CD4-positive, alpha-beta T cell (primary cell): Measurements from ENCODE around the gene RNF121. TPM values are rescaled to one million over a fixed set of nuclear protein-coding genes. Genes with fewer than 3 reads are reported as not detected.
A peak's percentile ranks its signal among the peaks of the same experiment; 100 is the strongest.

Source experiments
- ATAC-seq: fragments of 200-7000 bp; cut with Tn5 transposase; one replicate; pipeline ENCODE4 v1.10.0; 2022; ENCODE audit warnings: mild to moderate bottlenecking; ENCODE audit not compliant: poor library complexity
- CTCF ChIA-PET: fragments of 350-600 bp; sonication (Branson Sonifier 250); formaldehyde crosslinking; loops from one replicate; lab custom pipeline; 2021; ENCODE audit warnings: antibody characterized with exemption, inconsistent platforms; lab: Charles Lee
- POLR2A ChIA-PET: fragments of 350-600 bp; sonication (Branson Sonifier 250); formaldehyde crosslinking; loops from one replicate; lab custom pipeline; 2021; ENCODE audit warnings: antibody characterized with exemption, inconsistent platforms; lab: Charles Lee
- DNase-seq, 14 experiments: peaks; one replicate each; pipeline ENCODE4 v3.0.0-alpha.2; 2013 to 2020; ENCODE audit warnings: mixed read lengths in 2 of 14
- H3K27ac ChIP-seq, 2 donors: one replicate each; pipeline versions ENCODE4 v1.5.1 to v1.7.0; 2013; ENCODE audit warnings: low read length in 2 of 2, low read depth in 1 of 2, mild to moderate bottlenecking in 1 of 2
- H3K27me3 ChIP-seq, 2 experiments: 1 replicate in 1 of 2; 2 replicates in 1 of 2; pipeline versions ENCODE4 v1.6.1 to v1.7.0; 2013; ENCODE audit warnings: low read length in 2 of 2, control low read depth in 1 of 2, mild to moderate bottlenecking in 1 of 2, moderate library complexity in 1 of 2; ENCODE audit not compliant: insufficient read depth in 2 of 2, control insufficient read depth in 1 of 2
- H3K36me3 ChIP-seq: one replicate; pipeline ENCODE4 v1.6.1; 2013; ENCODE audit warnings: low read length, control low read depth; ENCODE audit not compliant: insufficient read depth
- H3K4me1 ChIP-seq: one replicate; pipeline ENCODE4 v1.6.1; 2013; ENCODE audit warnings: low read length, control low read depth; ENCODE audit not compliant: insufficient read depth
- H3K4me3 ChIP-seq: one replicate; pipeline ENCODE4 v1.5.1; 2013; ENCODE audit warnings: mild to moderate bottlenecking, low read length, moderate library complexity
- H3K9me3 ChIP-seq, 2 experiments: 1 replicate in 1 of 2; 2 replicates in 1 of 2; pipeline versions ENCODE4 v1.6.1 to v1.7.0; 2013; ENCODE audit warnings: low read length in 2 of 2, mild to moderate bottlenecking in 2 of 2, control low read depth in 1 of 2, moderate library complexity in 1 of 2; ENCODE audit not compliant: control insufficient read depth in 1 of 2, insufficient read depth in 1 of 2
- H3K27ac Mint-ChIP-seq: one replicate; pipeline ENCODE4 v1.8.0; 2020; ENCODE audit warnings: mixed read lengths
- H3K27me3 Mint-ChIP-seq: one replicate; pipeline ENCODE4 v1.8.0; 2021; ENCODE audit warnings: mixed read lengths
- H3K36me3 Mint-ChIP-seq: one replicate; pipeline ENCODE4 v1.8.0; 2021; ENCODE audit warnings: low read depth, mixed read lengths
- H3K4me1 Mint-ChIP-seq: one replicate; pipeline ENCODE4 v1.8.0; 2021; ENCODE audit warnings: low read depth, mixed read lengths
- H3K4me3 Mint-ChIP-seq: one replicate; pipeline ENCODE4 v1.8.0; 2020; ENCODE audit warnings: mild to moderate bottlenecking, mixed read lengths
- H3K9me3 Mint-ChIP-seq: one replicate; pipeline ENCODE4 v1.8.0; 2020; ENCODE audit warnings: mixed read lengths
- intact Hi-C, 2 experiments: fragments of 100-400 bp; cut with DNase I in 1 of 2; cut with micrococcal nuclease in 1 of 2; formaldehyde crosslinking; loops; one replicate each; pipeline versions ENCODE4 v1.15.1 to v1.9.0; 2023 to 2025; cut with DNase I, micrococcal nuclease
- total RNA-seq, 174 experiments: library from RNA in 2 of 174; stranded (reverse) in 2 of 174; gene quantifications; one replicate each; pipeline ENCODE4 v1.2.3 and lab custom pipeline; 2021 to 2026
- TF ChIP-seq, protein P1 (sequence below): fragments of 200-600 bp; IDR thresholded peaks from one replicate; pipeline ENCODE4 v1.8.0; 2022; ENCODE audit warnings: antibody characterized with exemption, mild to moderate bottlenecking

Gene RNF121
- total RNA-seq, 2 experiments from 2014 or later = 10.1 to 10.4 TPM

DNA sequence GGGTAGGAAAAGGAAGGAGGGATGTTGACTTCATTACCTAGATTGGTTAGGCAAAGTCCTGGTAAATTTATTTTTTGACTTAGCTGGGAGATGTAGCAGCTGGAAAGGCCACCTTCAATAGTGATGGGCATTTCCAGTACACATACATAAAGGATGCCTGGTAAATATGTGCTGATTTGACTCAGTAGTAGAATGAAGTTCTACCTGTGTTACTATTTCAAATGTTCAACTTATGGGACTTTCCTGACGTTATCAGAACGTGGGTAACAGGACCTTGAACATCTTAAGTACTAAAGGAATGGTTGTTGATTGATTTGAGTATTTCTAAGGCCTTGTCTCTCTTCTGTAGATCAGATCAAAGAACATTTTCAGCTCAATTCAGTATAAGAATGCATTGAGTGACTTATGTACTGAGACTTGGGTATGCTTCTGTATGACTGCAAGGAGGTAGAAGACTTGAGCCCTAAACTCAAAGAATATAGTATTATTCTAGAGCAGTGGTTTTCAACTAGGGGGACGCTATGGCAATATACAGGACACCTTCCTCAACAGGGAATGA, 27.1 kb downstream of the RNF121 start:
- Histone ChIP-seq H3K27ac (no peak overlapping the region), H3K9me3 (no peaks in the 10 kb centered on the region), H3K36me3 (peaks cover 11% of the 10 kb centered on the region), H3K4me3 (no peak overlapping the region), H3K27me3 (no peaks in the 10 kb centered on the region), H3K4me1 (no peaks in the 10 kb centered on the region)
- Mint-ChIP-seq H3K4me1 (peaks cover 33% of the 10 kb centered on the region), H3K27ac (peak overlapping the region; percentile 45), H3K4me3 (no peak overlapping the region), H3K36me3 (peaks cover 16% of the 10 kb centered on the region), H3K27me3 (no peaks in the 10 kb centered on the region), H3K9me3 (no peaks in the 10 kb centered on the region)
- no peak for ATAC-seq
- intact Hi-C loops = no loop called here
- TF ChIP-seq, protein P1, sequence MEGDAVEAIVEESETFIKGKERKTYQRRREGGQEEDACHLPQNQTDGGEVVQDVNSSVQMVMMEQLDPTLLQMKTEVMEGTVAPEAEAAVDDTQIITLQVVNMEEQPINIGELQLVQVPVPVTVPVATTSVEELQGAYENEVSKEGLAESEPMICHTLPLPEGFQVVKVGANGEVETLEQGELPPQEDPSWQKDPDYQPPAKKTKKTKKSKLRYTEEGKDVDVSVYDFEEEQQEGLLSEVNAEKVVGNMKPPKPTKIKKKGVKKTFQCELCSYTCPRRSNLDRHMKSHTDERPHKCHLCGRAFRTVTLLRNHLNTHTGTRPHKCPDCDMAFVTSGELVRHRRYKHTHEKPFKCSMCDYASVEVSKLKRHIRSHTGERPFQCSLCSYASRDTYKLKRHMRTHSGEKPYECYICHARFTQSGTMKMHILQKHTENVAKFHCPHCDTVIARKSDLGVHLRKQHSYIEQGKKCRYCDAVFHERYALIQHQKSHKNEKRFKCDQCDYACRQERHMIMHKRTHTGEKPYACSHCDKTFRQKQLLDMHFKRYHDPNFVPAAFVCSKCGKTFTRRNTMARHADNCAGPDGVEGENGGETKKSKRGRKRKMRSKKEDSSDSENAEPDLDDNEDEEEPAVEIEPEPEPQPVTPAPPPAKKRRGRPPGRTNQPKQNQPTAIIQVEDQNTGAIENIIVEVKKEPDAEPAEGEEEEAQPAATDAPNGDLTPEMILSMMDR = no peak
- ChIA-PET POLR2A (interaction anchor here (0.7 kb wide), 1 partner anchor 27 kb away, joined by 3 read pairs; the partner anchor contains the start of gene RNF121), CTCF (no interaction called here)
- no peak for DNase-seq

DNA sequence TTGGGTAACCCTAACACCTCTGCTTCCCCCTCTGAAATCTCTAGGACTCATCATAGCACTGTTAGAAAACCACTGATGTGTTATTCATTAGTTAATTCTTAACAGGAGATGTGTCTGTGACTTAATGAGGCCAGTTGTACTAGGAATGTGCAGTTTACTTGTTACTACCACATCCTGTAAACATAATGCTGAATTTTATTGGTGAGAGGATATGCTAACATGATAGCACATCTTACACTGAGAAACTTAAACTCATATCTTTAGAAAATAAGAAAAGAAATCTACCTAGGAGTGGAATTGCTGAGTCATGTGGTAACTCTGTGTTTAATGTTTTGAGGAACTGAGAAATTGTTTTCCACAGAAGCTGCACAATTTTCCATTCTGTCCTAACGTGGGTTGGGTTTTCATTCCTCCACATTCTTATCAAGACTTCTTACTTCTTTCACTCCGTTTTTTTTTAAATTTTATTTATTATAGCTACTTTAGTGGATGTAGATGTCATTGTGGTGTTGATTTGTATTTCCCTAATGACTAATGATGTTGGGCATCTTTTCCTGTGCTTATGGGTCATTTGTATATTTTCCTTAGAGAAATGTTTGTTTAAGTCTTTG, 33.7 kb downstream of the RNF121 start:
- Mint-ChIP-seq H3K4me1 (no peaks in the 10 kb centered on the region), H3K27me3 (no peaks in the 10 kb centered on the region), H3K9me3 (no peaks in the 10 kb centered on the region), H3K36me3 (peaks cover 46% of the 10 kb centered on the region), H3K27ac (no peak overlapping the region), H3K4me3 (no peak overlapping the region)
- no peak for ATAC-seq
- ChIA-PET POLR2A (no interaction called here), CTCF (no interaction called here)
- peak in 2 of 14 experiments; percentile 8 to 11 for DNase-seq
- intact Hi-C loops = no loop called here
- H3K4me1 ChIP-seq = no peaks in the 10 kb centered on the region
- H3K9me3 ChIP-seq = peaks cover 0 to 3% of the 10 kb centered on the region in 2 experiments
- TF ChIP-seq, protein P1 = no peak
- H3K36me3 ChIP-seq = peaks cover 31% of the 10 kb centered on the region
- H3K27ac ChIP-seq = no peak overlapping the region
- no peak overlapping the region for H3K4me3 ChIP-seq
- H3K27me3 ChIP-seq = no peaks in the 10 kb centered on the region

DNA sequence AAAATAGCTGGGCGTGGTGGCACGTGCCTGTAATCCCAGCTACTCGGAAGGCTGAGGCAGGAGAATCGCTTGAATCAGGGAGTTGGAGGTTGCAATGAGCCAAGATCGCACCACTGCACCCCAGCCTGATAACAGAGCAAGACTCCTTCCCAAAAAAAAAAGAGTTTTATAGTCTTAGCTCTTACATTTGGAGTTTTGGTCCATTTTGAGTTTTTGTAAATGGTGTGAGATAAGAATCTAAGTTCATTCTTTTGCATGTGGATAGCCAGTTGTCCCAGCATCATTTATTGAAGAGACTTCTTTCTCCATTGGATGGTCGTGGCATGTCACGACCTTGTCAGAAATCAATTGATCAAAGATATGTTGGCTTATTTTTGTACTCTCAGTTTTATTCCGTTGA, 34.6 kb downstream of the RNF121 start:
- CTCF ChIA-PET = no interaction called here
- no peak overlapping the region for H3K27ac Mint-ChIP-seq
- POLR2A ChIA-PET = no interaction called here

More for the DNA sequence above, 34.6 kb downstream of the RNF121 start:
- Histone ChIP-seq H3K27ac (no peak overlapping the region), H3K9me3 (peaks cover 0 to 3% of the 10 kb centered on the region in 2 experiments), H3K4me1 (no peaks in the 10 kb centered on the region), H3K36me3 (peaks cover 36% of the 10 kb centered on the region), H3K27me3 (no peaks in the 10 kb centered on the region), H3K4me3 (no peak overlapping the region)
- DNase-seq = no peak
- H3K4me3 Mint-ChIP-seq = no peak overlapping the region
- no peaks in the 10 kb centered on the region for H3K4me1 Mint-ChIP-seq
- H3K9me3 Mint-ChIP-seq = no peaks in the 10 kb centered on the region
- intact Hi-C loops = no loop called here
- H3K27me3 Mint-ChIP-seq = no peaks in the 10 kb centered on the region
- TF ChIP-seq, protein P1 = no peak
- H3K36me3 Mint-ChIP-seq = peaks cover 49% of the 10 kb centered on the region
- ATAC-seq = no peak
